ENCODE data around the gene PPA2.
A peak's percentile ranks its signal among the peaks of the same experiment; 100 is the strongest.

PPA2 gene

DNA sequence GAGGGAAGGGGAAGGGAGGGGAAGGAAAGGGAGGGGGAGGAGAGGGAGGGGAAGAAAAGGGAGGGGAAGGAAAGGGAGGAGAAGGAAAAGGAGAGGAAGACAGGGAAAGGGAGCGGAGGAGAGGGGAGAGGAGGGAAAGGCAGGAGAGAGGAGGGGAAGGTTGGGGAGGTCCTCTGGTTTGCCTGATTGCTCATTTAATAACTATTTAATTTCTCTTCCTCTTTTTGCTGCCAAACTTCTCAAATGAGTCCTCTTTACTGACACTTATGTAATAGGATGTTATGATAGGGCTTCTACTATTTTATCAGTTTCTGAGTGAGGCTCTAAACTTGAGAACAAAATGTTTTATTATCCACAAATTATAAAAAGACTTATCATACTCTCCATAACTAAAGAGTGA is 35.4 kb upstream of the PPA2 start:
- no peaks in the 10 kb centered on the region for H3K36me3 ChIP-seq (ENCODE audit: control insufficient read depth in 1 of 2, insufficient read depth in 2 of 2, low read depth in 1 of 2, low read length in 2 of 2)
- no peak overlapping the region for H3K14ac ChIP-seq (ENCODE audit: low read length in 2 of 2)
- no peak overlapping the region for H3K4me2 ChIP-seq (ENCODE audit: low read length, poor library complexity, severe bottlenecking)
- H2BK12ac ChIP-seq (ENCODE audit: low read length in 2 of 2) = no peak overlapping the region
- no peak for DNase-seq
- H3K18ac ChIP-seq (ENCODE audit: low read depth in 1 of 2, low read length in 2 of 2) = no peak overlapping the region
- H3K9me3 ChIP-seq (ENCODE audit: control insufficient read depth, low read length) = no peaks in the 10 kb centered on the region
- no peak overlapping the region for H2AK5ac ChIP-seq (ENCODE audit: low read length, severe bottlenecking)
- no peak overlapping the region for H3K27ac ChIP-seq (ENCODE audit: low read length, poor library complexity, severe bottlenecking)
- no peak overlapping the region for H3K9ac ChIP-seq (ENCODE audit: low read length)
- H3K4ac ChIP-seq (ENCODE audit: low read depth in 1 of 2, low read length in 2 of 2) = no peak overlapping the region
- H4K91ac ChIP-seq (ENCODE audit: low read length) = no peak overlapping the region
- H3K27me3 ChIP-seq (ENCODE audit: control insufficient read depth in 1 of 2, insufficient read depth in 1 of 2, low read length in 2 of 2) = no peaks in the 10 kb centered on the region
- H2BK15ac ChIP-seq (ENCODE audit: low read depth, poor library complexity, severe bottlenecking) = no peak overlapping the region
- 100% methylated on average over 1 of the region's 1 CpG for WGBS
- no peak overlapping the region for H2BK120ac ChIP-seq (ENCODE audit: low read depth, low read length)
- no peak overlapping the region for H3K4me3 ChIP-seq (ENCODE audit: insufficient read depth in 1 of 2, low read depth in 1 of 2, low read length in 2 of 2)
- no peaks in the 10 kb centered on the region for H3K4me1 ChIP-seq (ENCODE audit: control insufficient read depth, insufficient read depth, low read depth, low read length)
- no peaks in the 10 kb centered on the region for H3K79me1 ChIP-seq (replicated peaks; ENCODE audit: low read length, poor library complexity, severe bottlenecking)
- H2AFZ ChIP-seq (ENCODE audit: low read depth, low read length) = no peak overlapping the region
- no peak overlapping the region for H2BK5ac ChIP-seq (ENCODE audit: low read depth, low read length, poor library complexity, severe bottlenecking)
- no peak overlapping the region for H4K8ac ChIP-seq (ENCODE audit: low read length)
- no peak overlapping the region for H3K23ac ChIP-seq (ENCODE audit: low read length in 2 of 2)

DNA sequence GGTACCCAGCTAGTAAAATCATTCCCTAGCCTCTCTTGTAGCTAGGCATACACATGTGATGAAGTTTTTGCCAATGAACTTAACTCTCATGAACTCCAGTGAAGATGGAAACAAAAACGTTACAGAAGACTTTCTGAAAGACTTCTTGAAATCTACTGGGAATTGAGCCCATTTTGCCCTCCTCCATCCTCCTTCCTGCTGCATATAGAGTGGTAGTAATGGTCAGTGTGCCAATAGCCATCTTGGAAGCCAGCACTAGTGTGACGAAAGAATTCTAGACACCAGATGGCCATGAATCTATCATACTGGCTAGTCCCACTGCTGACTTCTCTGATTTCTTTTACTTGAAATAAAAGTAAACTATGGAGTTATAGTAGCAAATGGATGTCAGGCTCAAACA is 30.9 kb upstream of the PPA2 start:
- H2AFZ ChIP-seq (ENCODE audit: low read depth, low read length) = no peak overlapping the region
- DNase-seq = no peak
- no peaks in the 10 kb centered on the region for H3K9me3 ChIP-seq (ENCODE audit: control insufficient read depth, low read length)
- no peaks in the 10 kb centered on the region for H3K27me3 ChIP-seq (ENCODE audit: control insufficient read depth in 1 of 2, insufficient read depth in 1 of 2, low read length in 2 of 2)
- no peaks in the 10 kb centered on the region for H3K4me1 ChIP-seq (ENCODE audit: control insufficient read depth, insufficient read depth, low read depth, low read length)
- no peak overlapping the region for H3K4me3 ChIP-seq (ENCODE audit: insufficient read depth in 1 of 2, low read depth in 1 of 2, low read length in 2 of 2)
- no peak overlapping the region for H2BK5ac ChIP-seq (ENCODE audit: low read depth, low read length, poor library complexity, severe bottlenecking)
- no peak overlapping the region for H3K23ac ChIP-seq (ENCODE audit: low read length in 2 of 2)
- no peaks in the 10 kb centered on the region for H3K79me1 ChIP-seq (replicated peaks; ENCODE audit: low read length, poor library complexity, severe bottlenecking)
- H3K18ac ChIP-seq (ENCODE audit: low read depth in 1 of 2, low read length in 2 of 2) = no peak overlapping the region
- no peak overlapping the region for H3K4ac ChIP-seq (ENCODE audit: low read depth in 1 of 2, low read length in 2 of 2)
- H4K8ac ChIP-seq (ENCODE audit: low read length) = peak overlapping the region; percentile 19
- no peak overlapping the region for H4K91ac ChIP-seq (ENCODE audit: low read length)
- H3K36me3 ChIP-seq (ENCODE audit: control insufficient read depth in 1 of 2, insufficient read depth in 2 of 2, low read depth in 1 of 2, low read length in 2 of 2) = no peaks in the 10 kb centered on the region
- H3K9ac ChIP-seq (ENCODE audit: low read length) = no peak overlapping the region
- H2BK12ac ChIP-seq (ENCODE audit: low read length in 2 of 2) = no peak overlapping the region
- no peak overlapping the region for H3K14ac ChIP-seq (ENCODE audit: low read length in 2 of 2)
- H3K27ac ChIP-seq (ENCODE audit: low read length, poor library complexity, severe bottlenecking) = no peak overlapping the region
- no peak overlapping the region for H2BK15ac ChIP-seq (ENCODE audit: low read depth, poor library complexity, severe bottlenecking)
- no peak overlapping the region for H2AK5ac ChIP-seq (ENCODE audit: low read length, severe bottlenecking)
- no peak overlapping the region for H3K4me2 ChIP-seq (ENCODE audit: low read length, poor library complexity, severe bottlenecking)
- WGBS = 22% methylated on average over 1 of the region's 2 CpGs
- no peak overlapping the region for H2BK120ac ChIP-seq (ENCODE audit: low read depth, low read length)

DNA sequence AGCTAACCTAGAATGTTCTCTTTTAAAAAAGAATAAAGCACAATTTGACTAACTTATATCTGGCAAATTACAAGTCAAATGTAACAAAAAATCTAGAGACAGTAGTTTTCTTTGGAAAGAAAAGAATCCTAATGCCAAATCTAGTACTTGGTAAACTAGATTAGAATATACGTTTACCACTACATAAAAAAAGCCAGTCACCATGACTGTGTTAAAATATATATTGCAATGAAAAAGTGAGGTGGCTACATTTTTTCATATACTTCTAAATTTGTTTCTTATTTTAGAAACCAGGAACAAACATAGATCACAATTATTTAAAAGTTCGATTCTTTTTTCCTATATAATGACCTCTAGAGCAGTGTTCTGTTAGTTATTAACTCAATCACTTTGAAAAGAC is 29.6 kb upstream of the PPA2 start:
- H3K27ac ChIP-seq (ENCODE audit: low read length, poor library complexity, severe bottlenecking) = no peak overlapping the region
- no peak overlapping the region for H3K9ac ChIP-seq (ENCODE audit: low read length)
- no peak overlapping the region for H3K4ac ChIP-seq (ENCODE audit: low read depth in 1 of 2, low read length in 2 of 2)
- H2BK5ac ChIP-seq (ENCODE audit: low read depth, low read length, poor library complexity, severe bottlenecking) = no peak overlapping the region
- no peak overlapping the region for H2AK5ac ChIP-seq (ENCODE audit: low read length, severe bottlenecking)
- H4K8ac ChIP-seq (ENCODE audit: low read length) = no peak overlapping the region
- no peaks in the 10 kb centered on the region for H3K79me1 ChIP-seq (replicated peaks; ENCODE audit: low read length, poor library complexity, severe bottlenecking)
- H3K4me1 ChIP-seq (ENCODE audit: control insufficient read depth, insufficient read depth, low read depth, low read length) = no peaks in the 10 kb centered on the region
- no peak overlapping the region for H3K4me2 ChIP-seq (ENCODE audit: low read length, poor library complexity, severe bottlenecking)
- no peaks in the 10 kb centered on the region for H3K27me3 ChIP-seq (ENCODE audit: control insufficient read depth in 1 of 2, insufficient read depth in 1 of 2, low read length in 2 of 2)
- H2BK120ac ChIP-seq (ENCODE audit: low read depth, low read length) = no peak overlapping the region
- H4K91ac ChIP-seq (ENCODE audit: low read length) = no peak overlapping the region
- H2AFZ ChIP-seq (ENCODE audit: low read depth, low read length) = no peak overlapping the region
- no peak overlapping the region for H3K4me3 ChIP-seq (ENCODE audit: insufficient read depth in 1 of 2, low read depth in 1 of 2, low read length in 2 of 2)
- H2BK12ac ChIP-seq (ENCODE audit: low read length in 2 of 2) = no peak overlapping the region
- no CpG with 5 or more reads among the region's 2 CpGs for WGBS
- H3K23ac ChIP-seq (ENCODE audit: low read length in 2 of 2) = no peak overlapping the region
- H3K36me3 ChIP-seq (ENCODE audit: control insufficient read depth in 1 of 2, insufficient read depth in 2 of 2, low read depth in 1 of 2, low read length in 2 of 2) = no peaks in the 10 kb centered on the region
- H3K14ac ChIP-seq (ENCODE audit: low read length in 2 of 2) = no peak overlapping the region
- no peak overlapping the region for H2BK15ac ChIP-seq (ENCODE audit: low read depth, poor library complexity, severe bottlenecking)
- H3K18ac ChIP-seq (ENCODE audit: low read depth in 1 of 2, low read length in 2 of 2) = no peak overlapping the region
- no peaks in the 10 kb centered on the region for H3K9me3 ChIP-seq (ENCODE audit: control insufficient read depth, low read length)
- DNase-seq = no peak

DNA sequence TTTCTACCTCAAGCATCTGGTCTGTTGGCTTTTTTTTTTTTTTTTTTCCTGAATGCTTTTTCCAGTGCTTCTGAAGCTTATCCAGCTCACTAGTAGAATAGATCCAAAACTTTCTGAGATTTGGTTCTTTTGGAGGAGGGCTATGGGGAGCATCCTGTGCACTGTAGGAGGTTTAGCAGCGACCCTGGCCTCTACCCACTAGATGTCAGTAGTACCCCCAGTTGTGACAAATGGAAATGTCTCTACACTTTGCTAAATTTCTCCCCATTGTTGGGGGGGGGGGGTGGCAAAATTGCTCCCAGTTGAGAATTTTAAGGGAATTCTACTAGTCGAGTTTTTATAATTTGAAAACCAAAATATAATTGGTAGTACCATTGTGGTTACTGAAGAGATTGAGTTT is 23.0 kb upstream of the PPA2 start:
- H3K14ac ChIP-seq (ENCODE audit: low read length in 2 of 2) = no peak overlapping the region
- no peak overlapping the region for H2BK15ac ChIP-seq (ENCODE audit: low read depth, poor library complexity, severe bottlenecking)
- no peak overlapping the region for H3K18ac ChIP-seq (ENCODE audit: low read depth in 1 of 2, low read length in 2 of 2)
- no peak overlapping the region for H2AK5ac ChIP-seq (ENCODE audit: low read length, severe bottlenecking)
- no peak overlapping the region for H3K27ac ChIP-seq (ENCODE audit: low read length, poor library complexity, severe bottlenecking)
- no peak for DNase-seq
- H3K4ac ChIP-seq (ENCODE audit: low read depth in 1 of 2, low read length in 2 of 2) = no peak overlapping the region
- H3K79me1 ChIP-seq (replicated peaks; ENCODE audit: low read length, poor library complexity, severe bottlenecking) = no peaks in the 10 kb centered on the region
- no peak overlapping the region for H2BK5ac ChIP-seq (ENCODE audit: low read depth, low read length, poor library complexity, severe bottlenecking)
- H3K9ac ChIP-seq (ENCODE audit: low read length) = no peak overlapping the region
- no peak overlapping the region for H2BK12ac ChIP-seq (ENCODE audit: low read length in 2 of 2)
- no peak overlapping the region for H3K23ac ChIP-seq (ENCODE audit: low read length in 2 of 2)
- no peak overlapping the region for H4K91ac ChIP-seq (ENCODE audit: low read length)
- H4K8ac ChIP-seq (ENCODE audit: low read length) = no peak overlapping the region
- no peaks in the 10 kb centered on the region for H3K9me3 ChIP-seq (ENCODE audit: control insufficient read depth, low read length)
- no peaks in the 10 kb centered on the region for H3K36me3 ChIP-seq (ENCODE audit: control insufficient read depth in 1 of 2, insufficient read depth in 2 of 2, low read depth in 1 of 2, low read length in 2 of 2)
- no peak overlapping the region for H2BK120ac ChIP-seq (ENCODE audit: low read depth, low read length)
- no peak overlapping the region for H3K4me2 ChIP-seq (ENCODE audit: low read length, poor library complexity, severe bottlenecking)
- WGBS = 94% methylated on average over 1 of the region's 2 CpGs
- no peaks in the 10 kb centered on the region for H3K4me1 ChIP-seq (ENCODE audit: control insufficient read depth, insufficient read depth, low read depth, low read length)
- no peak overlapping the region for H2AFZ ChIP-seq (ENCODE audit: low read depth, low read length)
- H3K27me3 ChIP-seq (ENCODE audit: control insufficient read depth in 1 of 2, insufficient read depth in 1 of 2, low read length in 2 of 2) = no peaks in the 10 kb centered on the region
- H3K4me3 ChIP-seq (ENCODE audit: insufficient read depth in 1 of 2, low read depth in 1 of 2, low read length in 2 of 2) = no peak overlapping the region

All from mesenchymal stem cell (in vitro differentiated cells and primary cell).